Nephron progenitor cell (in vitro differentiated cells): Measurements from ENCODE around the gene PRKG1.

Source experiments
- DNase-seq: peaks from one replicate; pipeline ENCODE4 v3.0.0; 2021
- H3K27ac Mint-ChIP-seq: 2 replicates; pipeline ENCODE4 v1.8.0; 2021; ENCODE audit warnings: mild to moderate bottlenecking, moderate library complexity, mixed read lengths
- H3K27me3 Mint-ChIP-seq: 2 replicates; pipeline ENCODE4 v1.8.0; 2021; ENCODE audit warnings: mild to moderate bottlenecking, low read depth, mixed read lengths; ENCODE audit not compliant: poor library complexity
- H3K36me3 Mint-ChIP-seq: 2 replicates; pipeline ENCODE4 v1.8.0; 2021; ENCODE audit warnings: low read depth, mixed read lengths
- H3K4me1 Mint-ChIP-seq: 2 replicates; pipeline ENCODE4 v1.8.0; 2021; ENCODE audit warnings: mixed read lengths
- H3K4me3 Mint-ChIP-seq: 2 replicates; pipeline ENCODE4 v1.8.0; 2021; ENCODE audit warnings: mild to moderate bottlenecking, moderate library complexity, mixed read lengths
- H3K9me3 Mint-ChIP-seq: 2 replicates; pipeline ENCODE4 v1.8.0; 2021; ENCODE audit warnings: mild to moderate bottlenecking, moderate library complexity, mixed read lengths
- CTCF ChIP-seq: fragments of 200-600 bp; sonication (generic); IDR thresholded peaks from 2 replicates; pipeline ENCODE4 v1.5.0; 2021; ENCODE audit warnings: antibody characterized with exemption

The PRKG1 gene

GRCh38 chr10:51139176-51139575 is 64.9 kb downstream of the PRKG1 start:
- no peaks in the 10 kb centered on the region for H3K4me1 Mint-ChIP-seq
- no peak for DNase-seq
- H3K27ac Mint-ChIP-seq: no peak overlapping the region
- no peak overlapping the region for H3K4me3 Mint-ChIP-seq
- no peak for TF ChIP-seq CTCF
- no peaks in the 10 kb centered on the region for H3K36me3 Mint-ChIP-seq
- no peaks in the 10 kb centered on the region for H3K9me3 Mint-ChIP-seq
- H3K27me3 Mint-ChIP-seq: no peaks in the 10 kb centered on the region

DNA sequence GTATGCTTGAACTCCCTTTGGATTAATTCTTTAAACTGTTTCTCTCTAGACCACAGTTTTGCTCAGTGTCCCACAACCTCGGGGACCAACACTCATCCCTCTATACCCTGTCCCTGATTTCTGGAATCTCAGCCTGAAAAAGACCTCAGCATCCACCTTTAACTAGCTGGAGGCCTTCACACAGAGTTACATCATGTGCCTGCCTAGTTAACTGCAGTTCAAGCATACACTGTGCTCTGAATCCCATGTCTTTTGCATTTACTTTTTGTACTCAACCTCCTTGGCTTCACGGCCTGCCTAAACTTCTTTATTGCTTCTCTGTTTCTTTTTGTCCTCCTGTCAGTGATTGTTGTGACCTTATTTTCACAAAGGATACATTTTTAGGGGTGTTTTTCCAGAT is 66.7 kb downstream of the PRKG1 start:
- TF ChIP-seq CTCF: no peak
- DNase-seq: no peak
- Mint-ChIP-seq H3K27me3 (no peaks in the 10 kb centered on the region), H3K4me3 (no peak overlapping the region), H3K9me3 (no peaks in the 10 kb centered on the region), H3K27ac (no peak overlapping the region), H3K36me3 (no peaks in the 10 kb centered on the region), H3K4me1 (no peaks in the 10 kb centered on the region)

DNA sequence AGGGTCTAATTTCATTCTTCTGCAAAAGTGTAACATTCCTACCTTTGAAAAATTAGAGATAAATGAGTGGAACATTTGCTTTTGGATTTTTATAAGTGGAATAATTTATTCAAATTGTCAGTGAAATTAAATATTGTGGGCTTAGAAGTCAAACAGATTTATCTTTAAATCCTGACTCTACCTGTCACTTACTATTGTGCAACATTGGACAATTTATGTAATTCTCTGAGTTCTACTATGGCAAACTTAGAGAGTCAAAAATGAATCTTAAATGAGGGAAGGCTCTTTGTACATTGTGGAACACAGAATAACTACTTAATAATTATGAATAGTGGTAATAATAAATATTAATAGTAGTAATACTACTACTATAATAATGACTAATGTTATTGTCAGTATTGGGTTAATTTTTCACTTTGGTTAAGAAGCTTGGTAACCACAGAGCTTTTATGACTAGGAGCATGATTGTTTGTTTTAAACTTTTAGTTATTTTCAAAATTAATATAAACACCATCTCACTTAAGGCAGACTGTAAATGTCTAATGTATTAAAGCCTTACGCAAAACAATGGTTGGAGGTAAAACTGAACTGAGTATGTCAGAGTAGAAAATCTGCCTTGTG is 70.0 kb downstream of the PRKG1 start:
- Mint-ChIP-seq H3K4me1 (no peaks in the 10 kb centered on the region), H3K27me3 (no peaks in the 10 kb centered on the region), H3K4me3 (no peak overlapping the region), H3K27ac (no peak overlapping the region), H3K36me3 (no peaks in the 10 kb centered on the region), H3K9me3 (no peaks in the 10 kb centered on the region)
- DNase-seq: no peak
- TF ChIP-seq CTCF: no peak

- no peak for DNase-seq
- no peaks in the 10 kb centered on the region for H3K9me3 Mint-ChIP-seq
- no peak overlapping the region for H3K4me3 Mint-ChIP-seq
- H3K27me3 Mint-ChIP-seq: no peaks in the 10 kb centered on the region
- no peak overlapping the region for H3K27ac Mint-ChIP-seq
- no peak for TF ChIP-seq CTCF
- H3K36me3 Mint-ChIP-seq: no peaks in the 10 kb centered on the region
- no peaks in the 10 kb centered on the region for H3K4me1 Mint-ChIP-seq
These were observed 71.1 kb downstream of the PRKG1 start for GRCh38 chr10:51145375-51145774.

GRCh38 chr10:51147644-51148399 is 73.5 kb downstream of the PRKG1 start:
- H3K27ac Mint-ChIP-seq: no peak overlapping the region
- H3K4me3 Mint-ChIP-seq: no peak overlapping the region
- no peaks in the 10 kb centered on the region for H3K36me3 Mint-ChIP-seq
- no peak for DNase-seq
- no peaks in the 10 kb centered on the region for H3K27me3 Mint-ChIP-seq
- no peak for TF ChIP-seq CTCF
- no peaks in the 10 kb centered on the region for H3K9me3 Mint-ChIP-seq
- no peaks in the 10 kb centered on the region for H3K4me1 Mint-ChIP-seq

DNA sequence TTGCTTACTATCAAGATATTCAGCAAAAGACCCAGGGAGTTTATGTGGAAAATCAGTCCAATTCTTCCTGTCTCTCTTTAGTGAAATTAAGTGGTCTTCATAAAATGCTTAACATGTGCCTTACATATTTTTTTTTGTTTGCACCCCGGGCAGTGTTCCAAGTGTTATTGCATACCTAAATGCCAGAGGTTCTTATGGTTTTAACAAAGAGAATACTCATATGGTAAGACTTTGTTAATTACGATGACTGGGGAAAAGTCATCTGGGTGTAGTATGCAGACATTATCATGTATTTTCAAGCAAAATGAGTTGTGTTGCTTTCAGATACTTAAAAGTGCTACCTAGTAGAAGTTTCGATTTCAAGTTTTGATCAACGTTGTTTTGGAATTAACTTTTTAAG is 82.6 kb downstream of the PRKG1 start:
- Mint-ChIP-seq H3K4me3 (no peak overlapping the region), H3K27me3 (no peaks in the 10 kb centered on the region), H3K27ac (no peak overlapping the region), H3K9me3 (no peaks in the 10 kb centered on the region), H3K4me1 (peaks cover 3% of the 10 kb centered on the region), H3K36me3 (no peaks in the 10 kb centered on the region)
- TF ChIP-seq CTCF: no peak
- DNase-seq: no peak
